Measurements from ENCODE around the gene PNPO. TPM values are rescaled to one million over a fixed set of nuclear protein-coding genes. Genes with fewer than 3 reads are reported as not detected.

The PNPO gene
- total and polyA plus RNA-seq, 2 experiments from 2014 or later = 20.0 to 44.7 TPM

DNA sequence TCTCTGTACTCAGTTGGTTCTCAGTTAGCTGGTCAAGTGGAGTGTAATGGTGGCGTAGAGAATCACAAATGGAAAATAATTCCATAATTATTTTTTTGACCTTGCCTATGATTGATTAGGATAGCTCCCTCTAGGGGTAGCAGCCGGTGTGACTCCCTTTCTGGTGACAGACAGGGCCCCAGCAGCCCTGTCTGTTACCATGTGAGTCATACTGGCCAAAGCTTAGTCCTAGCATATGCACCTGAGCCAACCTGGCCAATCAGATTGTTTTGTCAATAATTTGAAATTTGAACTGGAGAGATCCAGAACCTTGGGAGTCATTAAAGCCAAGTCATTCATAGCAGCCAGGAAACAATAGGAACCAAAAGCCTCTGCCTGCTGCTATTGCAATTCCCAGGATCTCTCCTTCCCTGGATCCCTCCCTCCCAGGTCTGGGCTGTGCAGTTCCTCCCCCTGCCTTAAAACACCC, 5.6 kb downstream of the PNPO start:
- H3K36me3 ChIP-seq (ENCODE audit: low read depth) = no peaks in the 10 kb centered on the region
- H3K4me1 ChIP-seq (ENCODE audit: insufficient read depth) = peaks cover 5% of the 10 kb centered on the region; the same call in 1 of the 2 replicates
- peaks cover 11% of the 10 kb centered on the region for H3K79me2 ChIP-seq (ENCODE audit: insufficient read depth)
- H3F3A ChIP-seq (ENCODE audit: insufficient read depth) = no peaks in the 10 kb centered on the region
- no peaks in the 10 kb centered on the region for H3K9me3 ChIP-seq (ENCODE audit: low read depth)
- TF ChIP-seq EZH2 (IDR thresholded peaks at IDR 0.05; ENCODE audit: insufficient read depth, poor library complexity, severe bottlenecking) (no peak), EZH2phosphoT487 (IDR thresholded peaks at IDR 0.05; ENCODE audit: insufficient read depth, low read depth) (no peak)
- DNase-seq = peak; percentile 84
- no peak overlapping the region for H3K27ac ChIP-seq
- H3K4me3 ChIP-seq = no peak overlapping the region
- H3K9me2 ChIP-seq (ENCODE audit: insufficient read depth) = no peaks in the 10 kb centered on the region
- no peak overlapping the region for H3K4me2 ChIP-seq (ENCODE audit: unreplicated experiment)
- H4K20me1 ChIP-seq (ENCODE audit: insufficient read depth) = no peaks in the 10 kb centered on the region
- no peak overlapping the region for H2AFZ ChIP-seq
- H3K9ac ChIP-seq = no peak overlapping the region
- in situ Hi-C loops (cut with MboI) = no loop called here
- 13 to 30% methylated on average over 2 of the region's 2 CpGs for WGBS, 2 experiments (ENCODE audit: low coverage in 1 of 2, low lambda C conversion rate in 2 of 2, missing lambda C conversion rate in 2 of 2)
- no peaks in the 10 kb centered on the region for H3K27me3 ChIP-seq (replicated peaks; ENCODE audit: insufficient read depth)

DNA sequence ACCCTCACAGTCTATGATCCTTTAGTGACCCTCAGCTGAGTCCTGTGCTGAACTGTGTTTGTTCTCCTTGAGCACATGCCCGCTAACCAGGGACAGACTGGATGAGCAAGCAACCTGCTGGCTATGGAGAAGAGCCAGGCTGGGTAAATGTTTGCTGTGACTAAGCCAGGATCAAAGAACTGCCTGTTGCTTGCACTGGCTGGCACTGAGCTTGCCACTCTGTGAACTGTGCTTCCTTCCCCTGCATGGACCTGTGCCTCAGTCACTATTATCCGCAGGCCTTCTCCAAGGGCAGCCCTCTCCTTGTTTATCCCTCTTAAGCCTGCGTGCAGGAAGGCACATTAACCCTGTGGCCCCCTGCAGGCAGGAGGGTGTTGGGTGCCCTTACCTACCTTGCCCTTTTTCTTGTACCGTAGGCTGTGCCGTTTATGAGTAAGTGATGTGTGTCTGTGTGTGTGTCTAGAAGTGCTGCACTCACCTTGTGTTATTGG, 7.4 kb downstream of the PNPO start:
- peak; percentile 41 for DNase-seq
- no peaks in the 10 kb centered on the region for H3K36me3 ChIP-seq (ENCODE audit: low read depth)
- no peak overlapping the region for H3K4me2 ChIP-seq (ENCODE audit: unreplicated experiment)
- no peaks in the 10 kb centered on the region for H3K9me2 ChIP-seq (ENCODE audit: insufficient read depth)
- H3K27ac ChIP-seq = no peak overlapping the region
- TF ChIP-seq EZH2phosphoT487 (IDR thresholded peaks at IDR 0.05; ENCODE audit: insufficient read depth, low read depth) (no peak), EZH2 (IDR thresholded peaks at IDR 0.05; ENCODE audit: insufficient read depth, poor library complexity, severe bottlenecking) (no peak)
- in situ Hi-C loops (cut with MboI) = no loop called here
- no peak overlapping the region for H3K9ac ChIP-seq
- H3K4me1 ChIP-seq (ENCODE audit: insufficient read depth) = peaks cover 5% of the 10 kb centered on the region; the same call in 1 of the 2 replicates
- no peaks in the 10 kb centered on the region for H3K79me2 ChIP-seq (ENCODE audit: insufficient read depth)
- no peaks in the 10 kb centered on the region for H3F3A ChIP-seq (ENCODE audit: insufficient read depth)
- no peaks in the 10 kb centered on the region for H3K27me3 ChIP-seq (replicated peaks; ENCODE audit: insufficient read depth)
- H3K4me3 ChIP-seq = no peak overlapping the region
- no peaks in the 10 kb centered on the region for H3K9me3 ChIP-seq (ENCODE audit: low read depth)
- H4K20me1 ChIP-seq (ENCODE audit: insufficient read depth) = no peaks in the 10 kb centered on the region
- H2AFZ ChIP-seq = peak overlapping the region; percentile 84; the same call in 1 of the 2 replicates
- WGBS, 2 experiments (ENCODE audit: low coverage in 1 of 2, low lambda C conversion rate in 2 of 2, missing lambda C conversion rate in 2 of 2) = 23 to 24% methylated on average over 5 of the region's 5 CpGs

DNA sequence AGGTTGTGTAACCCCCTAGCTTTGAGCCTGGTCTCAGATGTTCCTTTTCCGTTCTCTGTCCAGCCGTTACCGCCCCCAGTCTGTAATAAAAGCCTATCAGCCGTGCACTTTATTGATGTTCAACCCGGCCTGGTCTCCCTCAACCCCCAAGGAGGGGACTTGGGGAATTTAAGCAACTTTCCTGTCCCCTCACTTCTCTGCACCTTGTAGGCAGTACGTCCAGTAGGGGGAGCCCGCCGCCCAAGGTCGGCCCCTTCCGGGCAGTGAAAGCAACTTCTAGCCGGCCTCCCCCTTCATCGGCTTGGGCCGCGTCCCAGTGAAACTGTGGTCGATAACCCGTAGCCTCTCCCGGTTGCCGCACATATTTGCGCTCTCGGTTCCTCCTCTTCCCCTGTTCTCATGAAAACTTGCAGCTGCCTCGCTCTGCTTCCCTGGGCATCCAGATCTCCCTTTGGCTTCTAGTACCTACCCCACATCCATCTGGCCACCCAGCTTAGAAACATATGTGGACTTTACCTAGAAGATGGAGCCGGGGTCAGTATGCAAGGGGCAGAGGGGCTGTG, 7.9 kb downstream of the PNPO start:
- Histone ChIP-seq H3K9ac (peak overlapping the region; percentile 64), H3K9me3 (ENCODE audit: low read depth) (no peaks in the 10 kb centered on the region), H3K4me2 (ENCODE audit: unreplicated experiment) (peak overlapping the region; percentile 81), H3K27me3 (replicated peaks; ENCODE audit: insufficient read depth) (no peaks in the 10 kb centered on the region), H3K9me2 (ENCODE audit: insufficient read depth) (no peaks in the 10 kb centered on the region), H3F3A (ENCODE audit: insufficient read depth) (no peaks in the 10 kb centered on the region), H3K27ac (no peak overlapping the region), H3K4me3 (peak overlapping the region; percentile 58), H3K36me3 (ENCODE audit: low read depth) (no peaks in the 10 kb centered on the region), H2AFZ (peak overlapping the region; percentile 84), H3K79me2 (ENCODE audit: insufficient read depth) (no peaks in the 10 kb centered on the region), H4K20me1 (ENCODE audit: insufficient read depth) (no peaks in the 10 kb centered on the region), H3K4me1 (ENCODE audit: insufficient read depth) (peaks cover 5% of the 10 kb centered on the region; the same call in 1 of the 2 replicates)
- 1 to 4% methylated on average over 22 of the region's 22 CpGs for WGBS, 2 experiments (ENCODE audit: low coverage in 1 of 2, low lambda C conversion rate in 2 of 2, missing lambda C conversion rate in 2 of 2)
- no peak for TF ChIP-seq EZH2 (IDR thresholded peaks at IDR 0.05; ENCODE audit: insufficient read depth, poor library complexity, severe bottlenecking)
- no peak for TF ChIP-seq EZH2phosphoT487 (IDR thresholded peaks at IDR 0.05; ENCODE audit: insufficient read depth, low read depth)
- DNase-seq = peak; percentile 84
- in situ Hi-C loops (cut with MboI) = no loop called here

DNA sequence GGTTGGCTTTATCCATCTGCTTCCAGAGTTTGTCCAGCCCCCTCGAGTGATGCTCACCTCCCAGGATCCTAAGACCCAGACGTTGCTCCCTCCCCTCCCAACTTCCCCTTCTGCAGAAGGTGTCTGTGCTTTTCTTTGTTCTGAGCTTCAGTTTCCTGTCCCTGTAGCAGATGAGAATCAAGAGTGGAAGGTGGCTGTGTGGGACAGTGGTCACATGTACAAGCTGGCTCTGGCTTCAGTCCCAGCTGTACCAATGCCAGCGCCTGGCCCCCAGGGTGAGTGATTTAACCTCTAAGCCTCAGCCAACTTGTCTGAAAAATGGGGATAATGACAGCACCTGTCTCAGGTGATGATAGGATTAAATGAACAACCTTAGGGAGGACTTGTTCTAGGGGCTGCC, 8.6 kb downstream of the PNPO start:
- no peak overlapping the region for H2AFZ ChIP-seq
- H3K27ac ChIP-seq = no peak overlapping the region
- no peaks in the 10 kb centered on the region for H3K27me3 ChIP-seq (replicated peaks; ENCODE audit: insufficient read depth)
- H3K4me1 ChIP-seq (ENCODE audit: insufficient read depth) = peaks cover 5% of the 10 kb centered on the region; the same call in 1 of the 2 replicates
- no peaks in the 10 kb centered on the region for H4K20me1 ChIP-seq (ENCODE audit: insufficient read depth)
- H3K9me3 ChIP-seq (ENCODE audit: low read depth) = no peaks in the 10 kb centered on the region
- no peaks in the 10 kb centered on the region for H3F3A ChIP-seq (ENCODE audit: insufficient read depth)
- no peak overlapping the region for H3K4me2 ChIP-seq (ENCODE audit: unreplicated experiment)
- in situ Hi-C loops (cut with MboI) = no loop called here
- no peak overlapping the region for H3K4me3 ChIP-seq
- WGBS, 2 experiments (ENCODE audit: low coverage in 1 of 2, low lambda C conversion rate in 2 of 2, missing lambda C conversion rate in 2 of 2) = 94 to 99% methylated on average over 3 of the region's 3 CpGs
- peak overlapping the region; percentile 64; the same call in 1 of the 2 replicates for H3K9ac ChIP-seq
- TF ChIP-seq EZH2phosphoT487 (IDR thresholded peaks at IDR 0.05; ENCODE audit: insufficient read depth, low read depth) = no peak
- TF ChIP-seq EZH2 (IDR thresholded peaks at IDR 0.05; ENCODE audit: insufficient read depth, poor library complexity, severe bottlenecking) = no peak
- H3K36me3 ChIP-seq (ENCODE audit: low read depth) = no peaks in the 10 kb centered on the region
- DNase-seq = no peak
- H3K79me2 ChIP-seq (ENCODE audit: insufficient read depth) = no peaks in the 10 kb centered on the region
- no peaks in the 10 kb centered on the region for H3K9me2 ChIP-seq (ENCODE audit: insufficient read depth)
